ENCODE results near the gene P3H1.
"Not testable (repeated sequence)": the region's sequence is repeated elsewhere in the genome, so short reads cannot be mapped to it uniquely, and the experiment has no call there.

The P3H1 gene

DNA sequence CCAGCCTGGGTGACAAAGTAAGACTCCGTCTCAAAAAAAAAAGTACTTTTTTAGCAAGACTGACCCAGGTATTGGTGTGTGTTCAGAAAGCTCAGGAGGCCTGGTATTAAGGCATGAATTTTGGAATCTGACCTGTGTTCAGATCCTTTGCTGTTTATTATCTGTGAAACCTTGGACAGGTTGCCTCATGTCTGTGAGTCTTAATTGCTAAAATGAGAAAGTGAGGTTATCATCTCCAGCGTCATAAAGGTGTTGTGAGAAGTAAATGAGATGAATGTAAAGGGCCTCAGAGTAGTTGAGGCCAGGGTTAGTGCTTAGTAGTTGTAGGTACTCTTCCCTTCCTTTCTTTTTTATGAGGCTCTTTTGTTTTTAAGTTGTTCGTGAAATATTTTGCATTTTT is 3.0 kb upstream of the P3H1 start:
- no peak for DNase-seq (ENCODE audit: low read depth in 2 of 2)

- no peak for DNase-seq (ENCODE audit: low read depth in 2 of 2)
Measured at GRCh38 chr1:42768172-42768571, 1.3 kb upstream of the P3H1 start.

DNA sequence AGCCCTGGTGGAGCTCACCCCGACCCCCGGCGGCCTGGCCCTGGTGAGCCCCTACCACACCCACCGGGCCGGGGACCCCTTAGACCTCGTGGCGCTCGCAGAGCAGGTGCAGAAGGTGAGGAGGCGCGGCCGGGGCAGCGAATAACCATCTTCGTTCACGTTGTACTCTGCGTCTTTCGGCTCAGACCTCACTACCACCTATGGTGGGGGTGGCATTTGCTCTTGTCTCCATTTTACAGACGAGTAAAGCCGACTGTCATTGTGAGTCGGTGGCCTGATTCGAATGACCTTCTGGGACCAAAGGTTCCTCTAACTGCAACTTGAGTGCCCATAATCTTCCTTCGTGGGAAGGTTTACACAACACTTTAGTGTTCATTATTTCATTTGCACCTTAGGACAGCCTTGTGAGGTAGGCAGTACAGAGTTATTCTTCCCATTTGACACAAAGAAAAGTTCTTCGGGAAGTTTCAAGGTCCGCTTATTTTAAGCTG is 727 bp upstream of the P3H1 start:
- DNase-seq (ENCODE audit: low read depth in 2 of 2), result no peak

GRCh38 chr1:42765832-42766740 is 742 bp downstream of the P3H1 start:
- DNase-seq (ENCODE audit: low read depth in 2 of 2), result no peak

DNA sequence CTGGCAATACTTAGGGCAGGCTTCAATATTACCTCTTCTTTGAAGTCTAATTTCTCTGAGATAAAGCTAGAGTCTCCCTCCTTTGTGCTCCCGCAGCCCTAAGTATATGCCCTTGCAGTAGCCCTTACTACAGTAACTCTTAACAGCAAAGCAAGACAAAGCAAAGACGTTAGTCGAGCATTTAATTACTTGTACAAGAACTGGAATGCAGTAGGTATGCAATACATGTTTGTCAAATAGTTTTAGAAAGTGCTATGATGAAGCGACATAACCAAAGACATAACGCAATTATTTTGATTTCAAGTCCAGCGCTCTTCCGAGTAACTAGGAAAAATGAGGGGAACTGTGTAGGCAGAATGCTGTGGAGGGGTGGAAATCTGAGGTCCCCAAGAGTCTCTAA is 1.6 kb downstream of the P3H1 start:
- no peak for DNase-seq (ENCODE audit: low read depth in 2 of 2)

DNA sequence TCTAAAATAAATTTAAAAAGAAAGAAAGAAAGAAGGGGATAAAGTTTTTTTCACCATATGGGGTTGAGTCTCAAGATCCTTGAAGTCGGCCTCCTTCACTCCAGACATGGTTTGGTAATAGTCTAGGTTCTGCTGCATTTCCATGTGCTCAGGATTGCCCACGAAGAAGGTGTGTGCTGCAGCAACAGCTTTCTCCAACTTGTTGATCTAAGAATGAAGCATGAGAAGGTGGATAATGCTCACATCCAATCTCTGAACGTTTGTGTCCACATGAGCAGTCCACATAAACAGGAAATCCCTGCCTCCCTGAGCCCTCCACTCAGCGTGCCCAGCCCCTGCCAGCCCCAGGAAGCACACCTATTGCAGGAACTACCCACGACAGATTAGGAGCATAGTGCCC is 4.6 kb downstream of the P3H1 start:
- DNase-seq (ENCODE audit: low read depth in 2 of 2), result no peak

DNA sequence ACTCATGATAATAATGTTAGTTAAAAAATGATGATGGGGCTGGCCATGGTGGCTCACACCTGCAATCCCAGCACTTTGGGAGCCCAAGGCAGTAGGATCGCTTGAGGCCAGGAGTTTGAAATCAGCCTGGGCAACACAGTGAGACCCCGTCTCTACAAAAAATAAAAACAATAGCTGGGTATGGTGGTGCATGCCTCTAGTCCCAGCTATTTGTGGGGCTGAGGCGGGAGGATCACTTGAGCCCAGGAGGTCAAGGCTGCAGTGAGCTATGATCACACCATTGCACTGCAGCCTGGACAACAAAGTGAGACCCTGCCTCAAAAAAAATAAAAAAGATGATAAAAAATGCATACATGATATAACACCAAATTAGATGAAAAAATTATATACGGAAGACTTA is 5.3 kb downstream of the P3H1 start:
- no peak for DNase-seq (ENCODE audit: low read depth in 2 of 2)

DNA sequence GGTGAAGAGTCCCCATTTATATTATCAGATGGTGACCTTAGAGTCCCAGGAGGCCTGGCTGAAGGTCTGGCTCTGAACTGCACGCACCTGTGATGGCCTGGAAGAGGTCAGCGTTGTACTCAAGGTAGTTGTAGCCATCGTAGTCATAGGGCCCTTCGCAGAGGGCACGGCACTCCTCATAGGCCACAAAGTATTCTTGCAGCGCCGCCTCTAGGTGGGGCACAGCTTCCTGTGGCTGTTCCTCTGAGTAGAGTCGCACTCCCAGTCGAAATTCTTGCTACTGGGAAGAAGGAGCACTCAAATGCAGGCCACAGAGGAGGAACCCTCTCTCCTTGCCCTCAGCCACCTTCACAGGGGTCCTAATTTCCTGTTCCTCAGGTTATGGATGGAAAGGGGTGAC is 7.7 kb downstream of the P3H1 start:
- no peak for DNase-seq (ENCODE audit: low read depth in 2 of 2)

GRCh38 chr1:42758641-42759040 is 8.2 kb downstream of the P3H1 start:
- no peak for DNase-seq (ENCODE audit: low read depth in 2 of 2)

GRCh38 chr1:42757892-42758275 is 8.9 kb downstream of the P3H1 start:
- DNase-seq (ENCODE audit: low read depth in 2 of 2), result no peak

- no peak for DNase-seq (ENCODE audit: low read depth in 2 of 2)
Measured at GRCh38 chr1:42756956-42757891, 9.6 kb downstream of the P3H1 start.

GRCh38 chr1:42753070-42753469 is 13.8 kb downstream of the P3H1 start:
- DNase-seq (ENCODE audit: low read depth in 2 of 2), result no peak

GRCh38 chr1:42752284-42752683 is 14.5 kb downstream of the P3H1 start:
- DNase-seq (ENCODE audit: low read depth in 2 of 2), result no peak

- DNase-seq (ENCODE audit: low read depth in 2 of 2), result not testable (repeated sequence)
Measured at GRCh38 chr1:42751511-42752070, 15.2 kb downstream of the P3H1 start.

GRCh38 chr1:42750041-42750440 is 16.8 kb downstream of the P3H1 start:
- DNase-seq (ENCODE audit: low read depth in 2 of 2), result no peak

GRCh38 chr1:42748461-42749410 is 18.1 kb downstream of the P3H1 start:
- DNase-seq (ENCODE audit: low read depth in 2 of 2), result no peak

GRCh38 chr1:42748021-42748420 is 18.8 kb downstream of the P3H1 start:
- DNase-seq (ENCODE audit: low read depth in 2 of 2), result no peak

DNA sequence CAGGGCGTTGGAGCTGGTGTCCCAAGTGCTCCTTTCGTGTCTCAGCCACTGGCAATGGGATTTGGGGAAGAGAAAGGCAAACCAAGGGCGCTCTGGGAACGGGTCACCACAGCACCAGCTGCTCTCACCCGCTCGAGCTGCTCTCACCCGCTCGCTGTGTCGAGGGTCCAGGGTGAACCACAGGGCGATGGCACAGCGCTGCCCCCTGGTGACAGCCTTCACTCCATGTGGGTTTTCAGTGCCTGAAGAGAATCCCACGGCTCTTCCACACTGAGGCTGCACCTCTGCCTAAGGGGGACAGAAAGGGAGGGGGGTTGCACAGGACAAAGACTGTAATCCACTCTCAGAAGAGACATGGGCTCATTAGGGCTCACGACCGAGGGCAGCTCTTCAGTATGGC is 19.7 kb downstream of the P3H1 start:
- DNase-seq (ENCODE audit: low read depth in 2 of 2), result peak in 1 of 2 donors; percentile 31

DNA sequence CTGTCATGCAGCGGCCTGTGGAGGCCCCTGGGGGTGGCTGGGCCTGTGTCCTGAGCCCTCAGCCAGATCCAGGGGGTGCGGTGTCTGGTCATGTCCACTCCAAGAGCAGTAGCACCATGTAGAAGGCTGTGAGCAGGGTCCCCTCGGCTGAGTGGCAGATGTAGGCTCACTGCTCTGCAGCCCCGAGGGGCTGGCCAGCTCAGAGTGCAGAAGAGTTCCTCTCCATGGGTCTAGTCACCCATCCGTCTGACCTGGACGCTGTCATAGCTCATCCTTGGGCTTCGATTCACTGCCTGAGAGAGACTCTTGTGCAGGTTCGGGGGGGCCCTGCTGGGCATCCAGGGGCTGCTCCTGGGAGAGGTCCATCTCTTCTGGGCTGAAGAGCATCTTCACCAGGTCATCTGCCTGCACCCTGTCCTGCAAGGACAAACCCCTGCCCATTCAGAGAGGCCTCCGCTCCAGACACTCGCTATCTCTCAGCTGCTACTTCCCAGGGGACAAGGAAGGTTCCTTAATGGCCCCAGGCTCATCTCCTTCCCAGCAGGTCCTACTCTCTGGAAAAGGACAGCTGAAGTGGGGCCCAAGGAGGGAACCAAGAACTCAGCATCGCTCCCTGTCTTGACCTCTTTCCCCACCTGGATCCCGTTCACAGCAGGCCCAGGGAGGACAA is 20.3 kb downstream of the P3H1 start:
- DNase-seq (ENCODE audit: low read depth in 2 of 2), result no peak

- DNase-seq (ENCODE audit: low read depth in 2 of 2), result no peak
Measured at GRCh38 chr1:42745851-42746250, 21.0 kb downstream of the P3H1 start.

DNA sequence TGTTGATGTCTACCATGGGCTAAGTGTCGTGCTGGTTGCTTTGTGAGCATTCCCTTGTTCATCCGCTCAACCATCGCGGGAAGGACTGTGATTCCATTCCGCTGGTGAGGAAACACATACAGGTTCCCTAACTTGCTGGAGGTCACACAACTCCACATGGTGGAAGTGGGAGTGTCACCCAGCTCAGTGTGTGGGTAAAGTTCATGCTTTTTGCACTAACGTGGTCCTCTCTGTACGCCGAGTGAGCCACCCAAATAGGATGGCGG is 22.7 kb downstream of the P3H1 start:
- no peak for DNase-seq (ENCODE audit: low read depth in 2 of 2)
